ENCODE results near the gene ADAM15. TPM values are rescaled to one million over a fixed set of nuclear protein-coding genes. Genes with fewer than 3 reads are reported as not detected.

ADAM15 gene
- polyA plus RNA-seq, 1 of the 3 experiments (the other 2 are of a cell fraction), result 60.1 TPM

GRCh38 chr1:155110826-155111225 is 59.7 kb downstream of the ADAM15 start (continued):
- TF ChIP-seq USF2 (IDR thresholded peaks at IDR 0.05; ENCODE audit: borderline replicate concordance, low read depth, low read length) (no peak), CHD2 (IDR thresholded peaks at IDR 0.05; ENCODE audit: low read length, partially characterized antibody) (no peak), GABPA (IDR thresholded peaks at IDR 0.05; ENCODE audit: low read depth) (no peak)

Other genes with a start within 250 kb of the ADAM15 start
- 0.10 and 0.16 TPM in 2 replicates for gene KCNN3, start 181.0 kb upstream of the ADAM15 start, polyA plus RNA-seq (2012; rRNA removed)
- gene PMVK, start 114.6 kb upstream of the ADAM15 start, polyA plus RNA-seq (2012; rRNA removed), result 50.7 and 59.6 TPM in 2 replicates
- 55.9 and 64.3 TPM in 2 replicates for gene PBXIP1, start 95.2 kb upstream of the ADAM15 start, polyA plus RNA-seq (2012; rRNA removed)
- 23.3 and 28.2 TPM in 2 replicates for gene PYGO2, start 89.5 kb upstream of the ADAM15 start, polyA plus RNA-seq (2012; rRNA removed)
- 338 and 395 TPM in 2 replicates for gene SHC1, start 80.6 kb upstream of the ADAM15 start, polyA plus RNA-seq (2012; rRNA removed)
- 256 and 308 TPM in 2 replicates for gene CKS1B, start 76.6 kb upstream of the ADAM15 start, polyA plus RNA-seq (2012; rRNA removed)
- gene FLAD1, start 68.0 kb upstream of the ADAM15 start, polyA plus RNA-seq (2012; rRNA removed), result 50.8 and 56.2 TPM in 2 replicates
- gene LENEP, start 57.7 kb upstream of the ADAM15 start, polyA plus RNA-seq (2012; rRNA removed), result 0.26 TPM in 1 of 2 replicates, not detected in the other
- gene ZBTB7B, start 48.5 kb upstream of the ADAM15 start, polyA plus RNA-seq (2012; rRNA removed), result 15.7 and 22.1 TPM in 2 replicates
- 0.76 and 1.1 TPM in 2 replicates for gene DCST2, start 17.5 kb upstream of the ADAM15 start, polyA plus RNA-seq (2012; rRNA removed)
- gene DCST1, start 17.5 kb upstream of the ADAM15 start, polyA plus RNA-seq (2012; rRNA removed), result not detected in 2 replicates
- 15.9 and 17.7 TPM in 2 replicates for gene EFNA4, start 12.4 kb downstream of the ADAM15 start, polyA plus RNA-seq (2012; rRNA removed)
- 5.5 and 6.0 TPM in 2 replicates for gene EFNA3, start 27.5 kb downstream of the ADAM15 start, polyA plus RNA-seq (2012; rRNA removed)
- gene EFNA1, start 76.6 kb downstream of the ADAM15 start, polyA plus RNA-seq (2012; rRNA removed), result 14.4 and 15.3 TPM in 2 replicates
- 58.4 and 71.1 TPM in 2 replicates for gene SLC50A1, start 84.5 kb downstream of the ADAM15 start, polyA plus RNA-seq (2012; rRNA removed)
- gene DPM3, start 89.2 kb downstream of the ADAM15 start, polyA plus RNA-seq (2012; rRNA removed), result 307 and 317 TPM in 2 replicates
- 203 and 238 TPM in 2 replicates for gene KRTCAP2, start 122.0 kb downstream of the ADAM15 start, polyA plus RNA-seq (2012; rRNA removed)
- 12.3 and 12.7 TPM in 2 replicates for gene TRIM46, start 122.5 kb downstream of the ADAM15 start, polyA plus RNA-seq (2012; rRNA removed)
- 124 and 162 TPM in 2 replicates for gene THBS3, start 156.6 kb downstream of the ADAM15 start, polyA plus RNA-seq (2012; rRNA removed)
- 79.1 TPM in 2 replicates for gene MTX1, start 157.4 kb downstream of the ADAM15 start, polyA plus RNA-seq (2012; rRNA removed)
- 20.0 and 30.6 TPM in 2 replicates for gene ENTREP3, start 204.2 kb downstream of the ADAM15 start, polyA plus RNA-seq (2012; rRNA removed)
- gene SCAMP3, start 211.0 kb downstream of the ADAM15 start, polyA plus RNA-seq (2012; rRNA removed), result 193 and 225 TPM in 2 replicates
- gene CLK2, start 222.2 kb downstream of the ADAM15 start, polyA plus RNA-seq (2012; rRNA removed), result 76.7 and 81.8 TPM in 2 replicates
- gene HCN3, start 226.1 kb downstream of the ADAM15 start, polyA plus RNA-seq (2012; rRNA removed), result 9.7 and 10.1 TPM in 2 replicates

Data from SK-N-SH (cell line).